ENCODE data around the gene KPTN.
A peak's percentile ranks its signal among the peaks of the same experiment; 100 is the strongest.
"Not testable (repeated sequence)": the region's sequence is repeated elsewhere in the genome, so short reads cannot be mapped to it uniquely, and the experiment has no call there.

Gene KPTN

DNA sequence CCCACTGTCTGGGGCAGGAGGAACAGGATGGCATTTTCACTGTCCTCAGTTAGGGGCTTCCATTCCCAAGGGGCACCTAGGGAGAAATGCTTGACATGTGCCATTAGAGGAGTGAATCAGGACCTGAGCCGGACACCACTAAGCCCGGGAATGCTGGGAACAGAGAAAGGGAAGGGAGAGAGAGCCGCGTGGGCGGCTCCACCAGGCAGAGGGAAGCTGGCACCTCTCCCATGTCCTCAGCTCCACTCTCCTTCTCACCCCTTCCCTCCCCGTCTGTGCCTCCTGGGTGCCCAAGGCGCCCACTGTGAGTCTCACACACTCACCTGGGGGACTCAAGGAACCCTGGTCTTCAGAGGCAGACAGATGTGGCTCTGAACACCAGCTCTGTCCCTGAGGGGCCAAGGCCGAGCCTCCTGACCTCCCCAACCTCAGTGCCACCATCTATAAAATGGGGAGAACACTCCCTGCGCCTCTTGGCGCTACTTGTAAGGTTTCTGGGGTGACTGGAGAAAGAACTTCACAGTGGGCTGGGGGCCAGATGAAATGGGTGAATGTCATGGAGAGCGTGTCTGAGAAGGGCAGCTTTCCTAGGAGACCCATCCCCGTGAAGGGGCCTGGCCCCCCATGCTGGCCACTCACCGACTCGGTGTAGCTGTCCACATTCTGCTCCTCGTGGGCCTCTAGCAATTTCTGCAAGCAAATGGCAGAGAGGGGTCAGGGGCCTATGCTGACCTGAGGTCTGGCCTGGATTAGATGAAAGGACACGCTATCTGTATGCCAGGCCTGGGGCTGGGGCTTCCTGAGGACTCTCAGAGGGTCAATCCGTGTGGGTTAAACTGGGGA is 5.3 kb upstream of the KPTN start:
- Histone ChIP-seq H3K27me3 (ENCODE audit: insufficient read depth, low read depth, severe bottlenecking) (no peaks in the 10 kb centered on the region), H3K27ac (no peak overlapping the region; the same call in 1 of the 2 replicates), H3K9me3 (ENCODE audit: severe bottlenecking) (no peaks in the 10 kb centered on the region), H3K36me3 (peaks cover 82% of the 10 kb centered on the region), H3K4me3 (ENCODE audit: low read depth, low read length) (no peak overlapping the region)
- TF ChIP-seq, protein P1, sequence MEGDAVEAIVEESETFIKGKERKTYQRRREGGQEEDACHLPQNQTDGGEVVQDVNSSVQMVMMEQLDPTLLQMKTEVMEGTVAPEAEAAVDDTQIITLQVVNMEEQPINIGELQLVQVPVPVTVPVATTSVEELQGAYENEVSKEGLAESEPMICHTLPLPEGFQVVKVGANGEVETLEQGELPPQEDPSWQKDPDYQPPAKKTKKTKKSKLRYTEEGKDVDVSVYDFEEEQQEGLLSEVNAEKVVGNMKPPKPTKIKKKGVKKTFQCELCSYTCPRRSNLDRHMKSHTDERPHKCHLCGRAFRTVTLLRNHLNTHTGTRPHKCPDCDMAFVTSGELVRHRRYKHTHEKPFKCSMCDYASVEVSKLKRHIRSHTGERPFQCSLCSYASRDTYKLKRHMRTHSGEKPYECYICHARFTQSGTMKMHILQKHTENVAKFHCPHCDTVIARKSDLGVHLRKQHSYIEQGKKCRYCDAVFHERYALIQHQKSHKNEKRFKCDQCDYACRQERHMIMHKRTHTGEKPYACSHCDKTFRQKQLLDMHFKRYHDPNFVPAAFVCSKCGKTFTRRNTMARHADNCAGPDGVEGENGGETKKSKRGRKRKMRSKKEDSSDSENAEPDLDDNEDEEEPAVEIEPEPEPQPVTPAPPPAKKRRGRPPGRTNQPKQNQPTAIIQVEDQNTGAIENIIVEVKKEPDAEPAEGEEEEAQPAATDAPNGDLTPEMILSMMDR (IDR thresholded peaks at IDR 0.05; ENCODE audit: low read depth, low read length), result no peak
- DNase-seq, result no peak

DNA sequence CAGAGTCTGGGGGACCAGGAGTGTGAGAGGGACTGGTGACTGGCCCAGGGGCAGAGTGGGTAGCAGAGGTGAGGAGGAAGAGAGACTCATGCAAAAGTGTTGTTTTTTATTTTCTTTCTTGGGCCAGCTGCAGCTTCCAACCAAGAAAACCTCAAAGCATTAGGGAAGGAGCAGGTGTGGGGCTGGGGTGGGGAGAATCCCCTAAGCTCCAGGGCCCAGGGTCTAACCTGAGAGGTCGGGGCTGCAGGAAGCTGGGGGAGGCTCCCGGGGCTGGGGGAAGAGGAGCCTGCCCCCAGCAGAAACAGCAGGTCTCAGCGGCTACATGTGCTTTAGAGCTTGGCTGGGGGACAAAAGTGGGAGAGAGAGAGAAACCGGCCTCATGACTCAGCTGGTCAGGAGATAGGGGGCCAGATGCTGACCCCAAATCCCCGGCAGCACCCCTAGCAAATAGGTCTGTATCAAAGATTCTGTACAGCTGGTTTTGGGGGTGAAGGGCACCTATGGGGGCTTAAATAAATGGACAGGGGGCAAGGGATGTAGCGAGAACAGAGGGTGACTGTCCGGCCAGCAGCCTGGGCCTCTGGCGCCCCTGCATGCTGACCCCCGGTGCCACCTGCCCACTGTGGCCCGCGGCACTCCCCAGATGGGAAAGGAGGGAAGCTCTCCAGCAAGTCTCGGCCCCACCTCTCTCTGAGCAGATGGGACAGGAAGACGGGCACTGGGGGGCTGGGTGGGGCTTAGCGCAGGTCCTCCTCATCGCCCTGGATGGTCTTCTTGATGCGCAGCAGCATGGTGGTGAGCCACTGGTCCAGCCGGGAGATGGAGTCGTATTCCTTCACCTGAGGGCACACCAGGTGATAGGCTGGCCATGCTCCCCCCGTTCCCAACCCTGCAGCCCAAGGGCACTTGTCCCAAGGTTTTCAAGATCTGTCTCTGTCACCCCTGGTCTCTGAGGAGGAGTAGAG is 3.8 kb upstream of the KPTN start:
- H3K27ac ChIP-seq, result peak overlapping the region; percentile 86

DNA sequence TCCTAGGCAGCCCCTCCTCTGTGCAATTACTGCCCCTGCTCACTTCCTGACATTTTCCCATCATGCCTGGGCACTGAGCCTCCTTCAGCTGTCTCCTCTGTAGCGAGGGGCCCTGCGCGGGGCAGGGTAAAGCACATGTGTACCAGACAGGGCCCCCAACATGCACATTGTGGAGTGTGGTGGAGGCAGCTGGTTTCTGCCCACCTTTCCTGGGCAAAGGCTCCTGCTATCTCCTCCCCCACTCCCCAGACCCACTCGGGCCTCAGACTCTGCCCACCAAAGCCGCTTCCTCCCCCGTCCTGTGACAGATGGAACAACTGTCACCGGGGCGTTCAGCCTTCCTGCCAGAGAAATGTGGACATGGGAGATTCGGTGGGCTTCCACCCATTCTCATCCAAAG is 2.9 kb upstream of the KPTN start:
- no peaks in the 10 kb centered on the region for H3K27me3 ChIP-seq (ENCODE audit: insufficient read depth, low read depth, severe bottlenecking)
- H3K4me3 ChIP-seq (ENCODE audit: low read depth, low read length), result no peak overlapping the region
- H3K9me3 ChIP-seq (ENCODE audit: severe bottlenecking), result no peaks in the 10 kb centered on the region
- DNase-seq, result peak; percentile 54
- TF ChIP-seq, protein P1 (IDR thresholded peaks at IDR 0.05; ENCODE audit: low read depth, low read length), result no peak
- H3K36me3 ChIP-seq, result peaks cover 60% of the 10 kb centered on the region
- peak overlapping the region; percentile 86 for H3K27ac ChIP-seq

More for the DNA sequence above, 3.8 kb upstream of the KPTN start:
- Histone ChIP-seq H3K4me3 (ENCODE audit: low read depth, low read length) (no peak overlapping the region), H3K27me3 (ENCODE audit: insufficient read depth, low read depth, severe bottlenecking) (no peaks in the 10 kb centered on the region), H3K9me3 (ENCODE audit: severe bottlenecking) (no peaks in the 10 kb centered on the region), H3K36me3 (peaks cover 68% of the 10 kb centered on the region)
- DNase-seq, result no peak
- TF ChIP-seq, protein P1 (IDR thresholded peaks at IDR 0.05; ENCODE audit: low read depth, low read length), result no peak

DNA sequence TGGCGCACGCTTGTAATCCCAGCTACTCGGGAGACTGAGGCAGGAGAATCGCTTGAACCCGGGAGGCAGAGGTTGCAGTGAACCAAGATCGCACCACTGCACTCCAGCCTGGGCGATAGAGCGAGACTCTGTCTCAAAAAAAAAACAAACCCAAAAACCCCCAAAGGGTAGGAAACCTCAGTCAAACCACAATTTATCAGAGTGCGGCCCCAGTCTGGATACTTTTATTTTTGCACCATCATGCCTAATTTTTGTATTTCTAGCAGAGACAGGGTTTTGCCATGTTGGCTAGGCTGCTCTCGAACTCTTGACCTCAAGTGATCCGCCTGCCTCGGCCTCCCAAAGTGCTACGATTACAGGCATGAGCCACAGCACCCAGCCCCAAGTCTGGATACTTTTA is 2.2 kb upstream of the KPTN start:
- Histone ChIP-seq H3K36me3 (peaks cover 54% of the 10 kb centered on the region), H3K27ac (peak overlapping the region; percentile 95)
- H3K27me3 ChIP-seq (ENCODE audit: insufficient read depth, low read depth, severe bottlenecking); H3K4me3 ChIP-seq (ENCODE audit: low read depth, low read length); H3K9me3 ChIP-seq (ENCODE audit: severe bottlenecking); DNase-seq: not testable (repeated sequence)

DNA sequence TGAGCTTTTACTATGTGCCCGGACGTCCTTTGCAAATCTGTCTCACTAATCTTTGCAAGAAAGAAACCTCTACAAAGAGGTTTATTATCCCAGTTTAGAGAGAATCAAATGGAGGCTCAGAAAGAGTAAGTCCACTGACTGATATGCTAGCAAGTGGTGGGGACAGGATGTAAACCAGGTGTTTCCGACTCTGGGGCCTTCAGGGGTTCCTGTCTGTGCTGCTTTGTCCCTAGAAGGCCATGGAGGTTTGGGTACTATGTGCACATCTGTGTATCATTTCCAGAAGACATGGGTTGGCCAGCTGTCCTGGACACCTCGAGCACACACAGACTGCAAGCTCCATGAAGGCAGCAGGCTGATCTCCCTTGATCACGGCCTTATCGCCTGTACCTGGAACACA is 1.2 kb upstream of the KPTN start:
- Histone ChIP-seq H3K4me3 (ENCODE audit: low read depth, low read length) (no peak overlapping the region), H3K36me3 (peaks cover 46% of the 10 kb centered on the region), H3K27me3 (ENCODE audit: insufficient read depth, low read depth, severe bottlenecking) (no peaks in the 10 kb centered on the region), H3K27ac (peak overlapping the region; percentile 95), H3K9me3 (ENCODE audit: severe bottlenecking) (no peaks in the 10 kb centered on the region)
- DNase-seq, result no peak
- TF ChIP-seq, protein P1 (IDR thresholded peaks at IDR 0.05; ENCODE audit: low read depth, low read length), result no peak

DNA sequence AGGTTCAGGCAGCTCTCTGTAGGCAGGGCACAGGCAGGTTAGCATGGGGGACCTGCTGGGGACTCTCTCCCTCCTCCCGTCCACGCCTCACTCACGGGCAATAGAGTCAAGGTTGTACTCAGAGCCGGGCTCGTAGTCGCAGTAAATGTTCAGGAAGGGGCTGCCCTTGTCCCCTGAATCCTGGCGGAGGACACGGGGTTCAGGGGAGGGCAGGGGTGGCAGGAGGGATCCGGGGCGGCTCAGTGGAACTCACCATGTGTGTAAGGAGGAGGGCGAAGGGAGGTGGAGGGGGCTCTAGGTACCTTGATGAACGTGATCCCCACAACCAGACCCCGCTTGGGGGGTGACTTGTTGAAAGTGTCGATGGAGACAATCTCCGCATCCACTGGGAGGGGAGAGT is 819 bp downstream of the KPTN start:
- no peak overlapping the region for H3K27ac ChIP-seq
- DNase-seq, result no peak
- H3K4me3 ChIP-seq (ENCODE audit: low read depth, low read length), result no peak overlapping the region
- H3K9me3 ChIP-seq (ENCODE audit: severe bottlenecking), result no peaks in the 10 kb centered on the region
- no peaks in the 10 kb centered on the region for H3K27me3 ChIP-seq (ENCODE audit: insufficient read depth, low read depth, severe bottlenecking)
- TF ChIP-seq, protein P1 (IDR thresholded peaks at IDR 0.05; ENCODE audit: low read depth, low read length), result no peak
- H3K36me3 ChIP-seq, result peaks cover 31% of the 10 kb centered on the region

All from WERI-Rb-1 (cell line).